H1 (cell line): ENCODE data around the gene ZNF318. TPM values are rescaled to one million over a fixed set of nuclear protein-coding genes. Genes with fewer than 3 reads are reported as not detected.

Source experiments
- CTCF ChIA-PET: fragments of 300-600 bp; sonication (Branson Sonifier 250); formaldehyde crosslinking; loops from one replicate; lab custom pipeline; 2021; ENCODE audit not compliant: partially characterized antibody; lab: Charles Lee
- POLR2A ChIA-PET: fragments of 300-600 bp; sonication (Branson Sonifier 250); formaldehyde crosslinking; loops from one replicate; lab custom pipeline; 2021; ENCODE audit warnings: inconsistent platforms; ENCODE audit not compliant: partially characterized antibody; lab: Charles Lee
- DNase-seq, 2 experiments: peaks; one replicate each; pipeline versions ENCODE4 v3.0.0 to v3.0.0-alpha.2; 2010 to 2022; ENCODE audit warnings: low spot score in 2 of 2, low read depth in 1 of 2, mixed read lengths in 1 of 2
- FAIRE-seq: peaks from 2 replicates; lab custom pipeline; 2011; peaks lifted over from hg19 to GRCh38; lab: Jason Lieb, UNC
- H2AFZ ChIP-seq: 2 replicates; pipeline ENCODE4 v1.8.1; 2012; ENCODE audit warnings: low read length, inconsistent platforms
- H2AK5ac ChIP-seq: 2 replicates; pipeline ENCODE4 v1.6.1; 2013; ENCODE audit warnings: low read depth, low read length
- H2BK120ac ChIP-seq: replicated peaks from 2 replicates; pipeline ENCODE3; 2013; ENCODE audit warnings: low read depth, low read length, inconsistent platforms
- H2BK12ac ChIP-seq: 2 replicates; pipeline ENCODE4 v1.6.1; 2013; ENCODE audit warnings: low read depth, low read length
- H2BK15ac ChIP-seq: 2 replicates; pipeline ENCODE4 v1.6.1; 2013; ENCODE audit warnings: low read length
- H2BK20ac ChIP-seq: 2 replicates; pipeline ENCODE4 v1.6.1; 2013; ENCODE audit warnings: low read length
- H2BK5ac ChIP-seq: 2 replicates; pipeline ENCODE4 v1.6.1; 2013; ENCODE audit warnings: low read depth, low read length
- H3K14ac ChIP-seq: 2 replicates; pipeline ENCODE4 v1.6.1; 2013; ENCODE audit warnings: inconsistent platforms; ENCODE audit not compliant: insufficient read length
- H3K18ac ChIP-seq: 2 replicates; pipeline ENCODE4 v1.6.1; 2013; ENCODE audit warnings: low read length; ENCODE audit errors: extremely low read depth
- H3K23ac ChIP-seq: 2 replicates; pipeline ENCODE4 v1.6.1; 2013; ENCODE audit warnings: inconsistent platforms; ENCODE audit not compliant: insufficient read length
- H3K23me2 ChIP-seq: 2 replicates; pipeline ENCODE4 v1.6.1; 2013; ENCODE audit warnings: low read depth, low read length
- H3K27ac ChIP-seq: 2 replicates; pipeline ENCODE4 v1.6.1; 2011; ENCODE audit warnings: low read depth, low read length, inconsistent platforms
- H3K27me3 ChIP-seq, 4 experiments: replicated peaks in 1 of 4; 1 replicate in 1 of 4; 2 replicates in 3 of 4; pipeline versions ENCODE4 v1.6.1 to v1.8.1; 2011 to 2013; ENCODE audit warnings: low read length in 3 of 4, mild to moderate bottlenecking in 3 of 4, inconsistent platforms in 2 of 4, mixed read lengths in 2 of 4, moderate library complexity in 1 of 4; ENCODE audit not compliant: control insufficient read depth in 3 of 4, insufficient read depth in 3 of 4; ENCODE audit errors: extremely low read depth in 1 of 4
- H3K36me3 ChIP-seq, 4 experiments: 2 replicates each; pipeline versions ENCODE4 v1.6.1 to v1.8.1; 2011 to 2013; ENCODE audit warnings: mild to moderate bottlenecking in 4 of 4, low read length in 3 of 4, moderate library complexity in 2 of 4, control low read depth in 1 of 4, inconsistent platforms in 1 of 4; ENCODE audit not compliant: insufficient read depth in 4 of 4, control insufficient read depth in 2 of 4
- H3K4ac ChIP-seq: replicated peaks from 2 replicates; pipeline ENCODE3; 2013; ENCODE audit warnings: low read length, low read depth, mixed read lengths, inconsistent platforms; ENCODE audit not compliant: insufficient read length
- H3K4me1 ChIP-seq, 4 experiments: replicated peaks in 1 of 4; 1 replicate in 1 of 4; 2 replicates in 3 of 4; pipeline versions ENCODE4 v1.6.1 to v1.8.1; 2011 to 2013; ENCODE audit warnings: low read length in 3 of 4, inconsistent platforms in 2 of 4, mixed read lengths in 1 of 4; ENCODE audit not compliant: insufficient read depth in 4 of 4, control insufficient read depth in 3 of 4
- H3K4me2 ChIP-seq, 2 experiments: 2 replicates each; pipeline versions ENCODE4 v1.6.1 to v1.8.1; 2011 to 2013; ENCODE audit warnings: low read depth in 2 of 2, low read length in 2 of 2, control low read depth in 1 of 2, inconsistent platforms in 1 of 2, mild to moderate bottlenecking in 1 of 2; ENCODE audit not compliant: insufficient read depth in 1 of 2
- H3K4me3 ChIP-seq, 4 experiments: fragments of 200-600, 300-600 bp in 1 of 4; sonication (generic), shearing (Covaris generic), sonication (Bioruptor Twin) in 1 of 4; 2 replicates each; pipeline versions ENCODE4 v1.5.1 to v1.8.1; 2011 to 2016; ENCODE audit warnings: low read length in 4 of 4, low read depth in 3 of 4, control low read depth in 2 of 4, inconsistent platforms in 2 of 4, mild to moderate bottlenecking in 2 of 4, mixed read lengths in 1 of 4, moderate library complexity in 1 of 4; ENCODE audit not compliant: insufficient read depth in 2 of 4; ENCODE audit errors: extremely low read depth in 1 of 4
- H3K56ac ChIP-seq: replicated peaks from 2 replicates; pipeline ENCODE3; 2013; ENCODE audit warnings: low read depth, mild to moderate bottlenecking, mixed read lengths, low read length, inconsistent platforms; ENCODE audit not compliant: insufficient read length
- H3K79me1 ChIP-seq: 2 replicates; pipeline ENCODE4 v1.6.1; 2013; ENCODE audit warnings: low read depth, low read length, control low read depth
- H3K79me2 ChIP-seq, 2 experiments: 2 replicates each; pipeline versions ENCODE4 v1.6.1 to v1.8.1; 2012 to 2013; ENCODE audit warnings: low read length in 2 of 2, mild to moderate bottlenecking in 2 of 2, inconsistent platforms in 1 of 2; ENCODE audit not compliant: insufficient read depth in 2 of 2, control insufficient read depth in 1 of 2
- H3K9ac ChIP-seq, 4 experiments: replicated peaks in 1 of 4; 1 replicate in 1 of 4; 2 replicates in 3 of 4; pipeline versions ENCODE4 v1.6.1 to v1.8.1; 2011 to 2013; ENCODE audit warnings: low read depth in 3 of 4, low read length in 3 of 4, control low read depth in 2 of 4, mild to moderate bottlenecking in 2 of 4, moderate library complexity in 2 of 4, inconsistent platforms in 1 of 4; ENCODE audit errors: extremely low read depth in 1 of 4
- H3K9me3 ChIP-seq, 2 experiments: 2 replicates each; pipeline versions ENCODE4 v1.6.1 to v1.8.1; 2012 to 2013; ENCODE audit warnings: mild to moderate bottlenecking in 2 of 2, moderate library complexity in 2 of 2, control low read depth in 1 of 2, inconsistent platforms in 1 of 2, low read depth in 1 of 2, low read length in 1 of 2, mixed read lengths in 1 of 2; ENCODE audit not compliant: insufficient read depth in 2 of 2
- H4K20me1 ChIP-seq, 2 experiments: replicated peaks in 1 of 2; 2 replicates each; pipeline versions ENCODE3 to v1.8.1; 2011 to 2013; ENCODE audit warnings: inconsistent platforms in 2 of 2, low read length in 2 of 2, mild to moderate bottlenecking in 1 of 2; ENCODE audit not compliant: insufficient read depth in 2 of 2, control insufficient read depth in 1 of 2
- H4K5ac ChIP-seq: 2 replicates; pipeline ENCODE4 v1.6.1; 2013; ENCODE audit warnings: low read length, low read depth, mixed read lengths, inconsistent platforms; ENCODE audit not compliant: insufficient read length
- H4K8ac ChIP-seq: 2 replicates; pipeline ENCODE4 v1.8.0; 2013; ENCODE audit warnings: mild to moderate bottlenecking, moderate library complexity, low read length, inconsistent platforms; ENCODE audit not compliant: insufficient read depth; ENCODE audit errors: extremely low read depth
- H4K91ac ChIP-seq: replicated peaks from 2 replicates; pipeline ENCODE3; 2013; ENCODE audit warnings: low read length, mixed read lengths, inconsistent platforms; ENCODE audit not compliant: insufficient read length
- ATF2 ChIP-seq: IDR thresholded peaks from 2 replicates; pipeline ENCODE4 v1.6.1; 2012; ENCODE audit warnings: low read length, inconsistent platforms
- BCL11A ChIP-seq, 2 experiments: IDR thresholded peaks; one replicate each; pipeline ENCODE4 v1.6.1; 2011; ENCODE audit warnings: low read depth in 2 of 2, low read length in 2 of 2, mild to moderate bottlenecking in 2 of 2
- CBX8 ChIP-seq: fragments of 300-800, 300-1000 bp; sonication (generic); IDR thresholded peaks from 2 replicates; pipeline ENCODE4 v1.7.1; 2016; ENCODE audit warnings: low read depth, low read length, borderline replicate concordance
- CHD2 ChIP-seq: IDR thresholded peaks from 2 replicates; pipeline ENCODE4 v1.6.1; 2012; ENCODE audit warnings: low read length, improper control_type of control experiment
- GABPA ChIP-seq: IDR thresholded peaks from 2 replicates; pipeline ENCODE4 v1.6.1; 2011; ENCODE audit warnings: mild to moderate bottlenecking, low read length, moderate library complexity, borderline replicate concordance; ENCODE audit not compliant: insufficient read depth
- JUND ChIP-seq: IDR thresholded peaks from 2 replicates; pipeline ENCODE4 v1.6.1; 2011; ENCODE audit warnings: mild to moderate bottlenecking, improper control_type of control experiment, low read length
- NANOG ChIP-seq: IDR thresholded peaks from 2 replicates; pipeline ENCODE4 v1.6.1; 2011; ENCODE audit warnings: low read length, low read depth, mild to moderate bottlenecking, inconsistent platforms; ENCODE audit not compliant: insufficient read depth, poor library complexity, severe bottlenecking
- NRF1 ChIP-seq: IDR thresholded peaks from 2 replicates; pipeline ENCODE4 v1.6.1; 2011; ENCODE audit warnings: mild to moderate bottlenecking, low read depth, low read length, improper control_type of control experiment
- POLR2A ChIP-seq, 2 experiments: IDR thresholded peaks; 1 replicate in 1 of 2; 2 replicates in 1 of 2; pipeline ENCODE4 v1.6.1; 2011; ENCODE audit warnings: low read depth in 2 of 2, low read length in 2 of 2, mild to moderate bottlenecking in 2 of 2; ENCODE audit errors: control extremely low read depth in 1 of 2
- POLR2AphosphoS5 ChIP-seq: IDR thresholded peaks from 2 replicates; pipeline ENCODE4 v1.6.1; 2011; ENCODE audit warnings: low read depth, low read length
- SP1 ChIP-seq: IDR thresholded peaks from 2 replicates; pipeline ENCODE4 v1.6.1; 2011; ENCODE audit warnings: low read depth, low read length
- WGBS, 2 experiments: shearing (Covaris generic) in 1 of 2; methylation state at CpG; one replicate each; pipeline versions ENCODE4 v1.1.6 to v1.1.7; 2013 to 2015; ENCODE audit warnings: low lambda C conversion rate in 2 of 2, mixed read lengths in 2 of 2, inconsistent platforms in 1 of 2, low coverage in 1 of 2, missing lambda C conversion rate in 1 of 2; ENCODE audit not compliant: insufficient replicate concordance in 2 of 2, insufficient coverage in 1 of 2, insufficient read length in 1 of 2; ENCODE audit errors: extremely low coverage in 1 of 2, missing lambda C conversion rate in 1 of 2; 5-methylcytosine and 5-hydroxymethylcytosine counted together
- polyA plus RNA-seq, 7 experiments: library from polyadenylated mRNA; depleted of rRNA in 3 of 7; stranded (reverse) in 5 of 7; unstranded in 2 of 7; fragments of >200 nt in 5 of 7; fragments of 200-250 nt in 2 of 7; gene quantifications; 1 replicate in 5 of 7; 2 replicates in 1 of 7; 4 replicates in 1 of 7; pipeline versions ENCODE4 v1.2.1 to v1.2.3, GENCODE V29; 2011 to 2013; ENCODE audit warnings: missing spikeins in 2 of 7, mixed read lengths in 2 of 7
- total RNA-seq: library from RNA; stranded (reverse); fragmentation: NEBNext Ultra II Directional; extraction: Animal tissue kit (Norgen Biotek cat#: 25700); gene quantifications from 2 replicates; pipeline ENCODE4 v1.2.1, GENCODE V29; 2021

ZNF318 gene
- total and polyA plus RNA-seq, 2 of the 8 experiments (the other 6 are each of a cell fraction or from before 2014, with no cell fraction given) = 10.2 to 22.1 TPM

- H4K20me1 ChIP-seq = no peaks in the 10 kb centered on the region
- no peak overlapping the region for H2BK12ac ChIP-seq
- DNase-seq = no peak
- H3K4ac ChIP-seq = no peak overlapping the region
- no peak overlapping the region for H3K27ac ChIP-seq
- no peak overlapping the region for H2BK15ac ChIP-seq
- H3K27me3 ChIP-seq = no peaks in the 10 kb centered on the region
- H3K23me2 ChIP-seq = no peaks in the 10 kb centered on the region
- no peak overlapping the region for H3K4me3 ChIP-seq
- POLR2A ChIA-PET = no interaction called here
- no peaks in the 10 kb centered on the region for H3K9me3 ChIP-seq
- no peak overlapping the region for H2AFZ ChIP-seq
- no peaks in the 10 kb centered on the region for H3K36me3 ChIP-seq
- no peak overlapping the region for H2BK20ac ChIP-seq
- H3K79me2 ChIP-seq = no peaks in the 10 kb centered on the region
- WGBS, 2 experiments = 93% methylated on average over 3 of the region's 3 CpGs; no CpG with 5 or more reads in 1 of the 2 experiments
- no peak overlapping the region for H2BK120ac ChIP-seq
- no peaks in the 10 kb centered on the region for H3K79me1 ChIP-seq
- no peak overlapping the region for H4K91ac ChIP-seq
- H3K23ac ChIP-seq = no peak overlapping the region
- H3K18ac ChIP-seq = no peak overlapping the region
- H2AK5ac ChIP-seq = no peak overlapping the region
- H4K8ac ChIP-seq = no peak overlapping the region
- no peak overlapping the region for H2BK5ac ChIP-seq
- no peak overlapping the region for H3K4me2 ChIP-seq
- H3K9ac ChIP-seq = no peak overlapping the region
- TF ChIP-seq SP1 = no peak
- TF ChIP-seq CBX8 = no peak
- TF ChIP-seq BCL11A (IDR thresholded peaks at IDR 0.05; ENCODE audit: low read depth in 2 of 2, low read length in 2 of 2) = no peak
- TF ChIP-seq NANOG = no peak
- no peak for TF ChIP-seq CHD2
- no peak for TF ChIP-seq GABPA
- no peak for TF ChIP-seq POLR2AphosphoS5
- TF ChIP-seq NRF1 = no peak
- no peak for TF ChIP-seq ATF2
- no peak for TF ChIP-seq POLR2A (IDR thresholded peaks at IDR 0.05; ENCODE audit: control extremely low read depth in 1 of 2, low read depth in 2 of 2, low read length in 2 of 2)
- no peak for TF ChIP-seq JUND
- TF ChIP-seq, all 59 proteins: peak for 0
- no peak for FAIRE-seq
- no peak overlapping the region for H4K5ac ChIP-seq
- no peaks in the 10 kb centered on the region; a peak in 2 of 7 replicates for H3K4me1 ChIP-seq
- CTCF ChIA-PET = interaction anchor here (1.5 to 3.4 kb wide), 2 partner anchors 14 to 113 kb away, joined by 5 to 10 read pairs; no protein-coding TSS in a partner anchor
- H3K14ac ChIP-seq = no peak overlapping the region
- no peak overlapping the region for H3K56ac ChIP-seq
Measured at GRCh38 chr6:43399932-43400487, 30.6 kb upstream of the ZNF318 start.
